ENCODE results near the gene LCAT. TPM values are rescaled to one million over a fixed set of nuclear protein-coding genes. Genes with fewer than 3 reads are reported as not detected.

LCAT gene
- total and polyA plus RNA-seq, 5 experiments from 2014 or later = 0.52 to 14.7 (median 0.84) TPM

Other genes starting within 250 kb of the LCAT start
- 10 to 100 TPM; 12.7 to 13.0 TPM for gene GFOD2, start 224.8 kb downstream of the LCAT start, total RNA-seq
- 10 to 100 TPM in 1 of 3 donors, 1 to 10 TPM in 2; 6.0 to 10.9 (median 6.5) TPM for gene GFOD2, start 224.8 kb downstream of the LCAT start, polyA plus RNA-seq
- 10 to 100 TPM; 18.5 to 23.6 TPM for gene RANBP10, start 137.6 kb downstream of the LCAT start, total RNA-seq
- gene RANBP10, start 137.6 kb downstream of the LCAT start, polyA plus RNA-seq = 10 to 100 TPM in 1 of 3 donors, 1 to 10 TPM in 2; 5.8 to 13.8 (median 6.3) TPM
- 1 to 10 TPM; 1.0 to 1.2 TPM for gene TSNAXIP1, start 137.2 kb downstream of the LCAT start, total RNA-seq
- under 1 TPM in 1 of 3 donors, not detected in 2; 0.14 TPM for gene TSNAXIP1, start 137.2 kb downstream of the LCAT start, polyA plus RNA-seq
- gene THAP11, start 101.8 kb downstream of the LCAT start, total RNA-seq = 10 to 100 TPM; 63.8 to 63.9 TPM
- 100 to 1,000 TPM; 132 to 158 (median 143) TPM for gene THAP11, start 101.8 kb downstream of the LCAT start, polyA plus RNA-seq
- 10 to 100 TPM; 37.0 to 40.6 TPM for gene NUTF2, start 97.2 kb downstream of the LCAT start, total RNA-seq
- gene NUTF2, start 97.2 kb downstream of the LCAT start, polyA plus RNA-seq = 100 to 1,000 TPM; 109 to 124 (median 114) TPM
- gene CENPT, start 96.4 kb downstream of the LCAT start, total RNA-seq = 100 to 1,000 TPM; 108 to 117 TPM
- 10 to 100 TPM; 11.8 to 17.8 (median 13.1) TPM for gene CENPT, start 96.4 kb downstream of the LCAT start, polyA plus RNA-seq
- gene EDC4, start 71.1 kb downstream of the LCAT start, total RNA-seq = 100 to 1,000 TPM; 123 to 136 TPM
- gene EDC4, start 71.1 kb downstream of the LCAT start, polyA plus RNA-seq = 10 to 100 TPM; 22.7 to 44.0 (median 40.8) TPM
- 1 to 10 TPM; 2.6 to 5.3 TPM for gene NRN1L, start 59.2 kb downstream of the LCAT start, total RNA-seq
- not detected for gene NRN1L, start 59.2 kb downstream of the LCAT start, polyA plus RNA-seq
- gene PSKH1, start 50.9 kb downstream of the LCAT start, total RNA-seq = 10 to 100 TPM; 26.6 to 28.6 TPM
- 10 to 100 TPM; 20.8 to 34.5 (median 22.2) TPM for gene PSKH1, start 50.9 kb downstream of the LCAT start, polyA plus RNA-seq
- 10 to 100 TPM; 10.5 to 12.6 TPM for gene CTRL, start 12.3 kb downstream of the LCAT start, total RNA-seq
- 1 to 10 TPM; 2.2 to 2.8 (median 2.8) TPM for gene CTRL, start 12.3 kb downstream of the LCAT start, polyA plus RNA-seq
- 100 to 1,000 TPM; 127 to 138 TPM for gene PSMB10, start 7.3 kb downstream of the LCAT start, total RNA-seq
- 100 to 1,000 TPM; 450 to 514 (median 493) TPM for gene PSMB10, start 7.3 kb downstream of the LCAT start, polyA plus RNA-seq
- gene SLC12A4, start 24.5 kb upstream of the LCAT start, total RNA-seq = 10 to 100 TPM; 35.8 to 36.4 TPM
- gene SLC12A4, start 24.5 kb upstream of the LCAT start, polyA plus RNA-seq = 1 to 10 TPM; 3.0 to 5.6 (median 5.2) TPM
- 1 to 10 TPM; 2.9 to 3.1 TPM for gene DPEP3, start 36.4 kb upstream of the LCAT start, total RNA-seq
- gene DPEP3, start 36.4 kb upstream of the LCAT start, polyA plus RNA-seq = 1 to 10 TPM in 2 of 3 donors, under 1 TPM in 1; 0.50 to 1.5 (median 1.1) TPM
- gene DPEP2, start 55.4 kb upstream of the LCAT start, total RNA-seq = 100 to 1,000 TPM; 151 to 157 TPM
- 10 to 100 TPM; 29.0 to 47.9 (median 40.4) TPM for gene DPEP2, start 55.4 kb upstream of the LCAT start, polyA plus RNA-seq
- not detected for gene DPEP2NB, start 71.8 kb upstream of the LCAT start, total RNA-seq
- gene DPEP2NB, start 71.8 kb upstream of the LCAT start, polyA plus RNA-seq = not detected
- gene DDX28, start 79.1 kb upstream of the LCAT start, total RNA-seq = 10 to 100 TPM; 25.0 to 26.2 TPM
- 10 to 100 TPM; 49.7 to 60.6 (median 53.9) TPM for gene DDX28, start 79.1 kb upstream of the LCAT start, polyA plus RNA-seq
- gene DUS2, start 79.2 kb upstream of the LCAT start, total RNA-seq = 10 to 100 TPM; 18.2 to 21.1 TPM
- gene DUS2, start 79.2 kb upstream of the LCAT start, polyA plus RNA-seq = 10 to 100 TPM in 2 of 3 donors, 1 to 10 TPM in 1; 6.4 to 13.1 (median 10.5) TPM
- gene NFATC3, start 141.2 kb upstream of the LCAT start, total RNA-seq = 100 to 1,000 TPM; 156 to 162 TPM
- gene NFATC3, start 141.2 kb upstream of the LCAT start, polyA plus RNA-seq = 100 to 1,000 TPM in 1 of 3 donors, 10 to 100 TPM in 2; 85.2 to 102 (median 86.6) TPM

All from naive thymus-derived CD8-positive, alpha-beta T cell (primary cell).